Measurements from ENCODE around the gene COPB2.
A peak's percentile ranks its signal among the peaks of the same experiment; 100 is the strongest.

Gene COPB2

GRCh38 chr3:139326131-139326530, 63.3 kb downstream of the COPB2 start:
- DNase-seq: no peak

DNA sequence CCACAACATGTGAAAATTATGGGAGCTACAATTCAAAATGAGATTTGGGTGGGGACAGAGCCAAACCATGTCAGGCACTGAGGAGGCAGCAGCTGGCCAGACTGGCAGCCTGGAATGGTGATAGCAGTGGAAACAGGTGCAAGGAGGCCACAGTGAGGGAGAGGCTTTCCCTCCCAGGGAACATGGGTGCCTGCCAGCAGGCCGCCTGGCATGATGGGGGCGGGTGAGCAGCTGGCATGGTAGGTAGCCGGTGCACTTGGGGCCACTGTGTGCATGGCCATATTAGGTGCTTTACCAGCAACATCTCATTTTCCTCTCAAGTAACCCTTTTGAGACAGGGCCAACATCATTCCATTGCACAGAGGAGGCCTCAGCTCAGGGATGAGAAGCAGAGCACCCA, 63.9 kb downstream of the COPB2 start:
- DNase-seq: no peak

DNA sequence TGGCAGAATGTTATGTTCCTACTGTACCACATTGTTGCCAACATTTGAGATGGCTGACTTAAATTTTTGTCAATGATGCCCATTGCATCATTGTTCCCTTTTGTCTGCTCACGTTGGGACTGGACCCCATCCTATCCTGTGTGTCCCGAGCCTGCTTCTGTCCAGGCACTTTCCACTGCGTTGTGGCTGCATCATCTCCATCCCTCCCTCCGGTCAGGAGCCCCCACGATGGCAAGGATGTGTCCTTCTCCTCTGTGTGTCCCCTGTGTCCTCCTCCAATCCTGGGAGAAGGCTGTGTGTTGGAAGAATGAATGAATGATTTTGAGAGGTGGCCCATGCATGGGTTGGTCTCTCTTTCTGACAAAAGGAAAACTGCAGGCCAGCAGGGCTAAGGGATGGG, 65.0 kb downstream of the COPB2 start:
- no peak for DNase-seq

GRCh38 chr3:139323146-139323545, 66.3 kb downstream of the COPB2 start:
- DNase-seq: no peak

DNA sequence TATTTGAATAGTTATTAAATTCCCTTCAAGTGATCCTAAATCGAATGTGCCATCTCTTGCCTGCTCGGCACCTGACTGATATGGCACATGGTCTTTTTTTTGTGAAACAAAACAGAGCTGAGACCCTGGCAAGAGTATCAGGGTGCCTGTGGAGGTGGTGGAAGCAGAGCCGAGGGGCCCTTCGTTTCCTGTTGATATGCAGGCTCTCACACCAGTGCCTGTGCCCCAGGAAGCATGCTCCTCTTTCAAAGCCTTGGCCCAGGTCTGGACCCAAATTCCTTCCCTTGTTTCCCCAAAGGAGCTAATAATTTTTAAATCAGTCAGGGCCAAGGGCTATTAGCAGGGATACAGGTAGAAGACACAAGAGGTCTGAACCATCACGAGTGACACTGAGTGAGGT, 67.1 kb downstream of the COPB2 start:
- DNase-seq: no peak

- DNase-seq: no peak
Observed at GRCh38 chr3:139320551-139321309, 68.7 kb downstream of the COPB2 start.

GRCh38 chr3:139319428-139320402, 69.7 kb downstream of the COPB2 start:
- no peak for DNase-seq

DNA sequence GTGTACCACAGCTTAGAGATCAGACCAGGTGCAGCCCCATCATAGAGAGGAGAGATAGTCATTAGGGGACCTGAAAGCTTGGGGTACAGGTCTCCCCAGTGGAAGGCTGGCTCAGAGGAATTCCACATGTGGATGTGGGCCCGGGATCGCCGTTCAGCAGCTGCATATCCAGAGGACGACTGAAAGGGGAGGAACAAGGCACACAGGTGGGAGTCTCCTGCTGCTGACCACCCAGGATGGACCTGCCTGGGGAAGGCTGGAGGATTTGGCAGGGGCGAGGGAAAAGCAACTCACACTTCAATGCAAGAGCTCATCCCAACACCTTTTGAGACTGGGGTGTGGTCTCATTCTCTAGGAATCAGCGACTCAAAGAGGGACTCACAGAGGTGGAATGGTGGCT, 70.6 kb downstream of the COPB2 start:
- no peak for DNase-seq

- DNase-seq: peak; percentile 33
Observed at GRCh38 chr3:139318431-139318816, 71.0 kb downstream of the COPB2 start.

GRCh38 chr3:139317660-139318430, 71.6 kb downstream of the COPB2 start:
- no peak for DNase-seq

DNA sequence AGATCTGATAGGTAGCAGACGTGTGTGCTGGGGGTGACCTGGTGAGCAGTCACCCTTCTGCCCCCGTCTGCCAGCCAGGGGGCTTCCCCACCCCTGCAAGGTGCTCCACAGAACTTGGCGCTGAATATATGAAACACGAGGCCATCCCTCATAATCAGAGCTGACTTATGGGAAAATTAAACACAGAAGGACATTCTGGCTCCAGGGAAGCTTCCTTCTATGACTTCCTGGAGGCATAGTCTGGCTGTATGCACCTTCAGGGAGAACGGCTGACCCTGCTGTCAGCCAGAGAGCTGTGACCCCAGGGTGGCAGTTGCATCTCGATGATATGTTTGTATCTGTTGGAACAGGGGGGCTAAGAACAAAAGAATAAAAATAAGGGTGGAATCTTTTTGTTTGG, 72.2 kb downstream of the COPB2 start:
- DNase-seq: no peak

DNA sequence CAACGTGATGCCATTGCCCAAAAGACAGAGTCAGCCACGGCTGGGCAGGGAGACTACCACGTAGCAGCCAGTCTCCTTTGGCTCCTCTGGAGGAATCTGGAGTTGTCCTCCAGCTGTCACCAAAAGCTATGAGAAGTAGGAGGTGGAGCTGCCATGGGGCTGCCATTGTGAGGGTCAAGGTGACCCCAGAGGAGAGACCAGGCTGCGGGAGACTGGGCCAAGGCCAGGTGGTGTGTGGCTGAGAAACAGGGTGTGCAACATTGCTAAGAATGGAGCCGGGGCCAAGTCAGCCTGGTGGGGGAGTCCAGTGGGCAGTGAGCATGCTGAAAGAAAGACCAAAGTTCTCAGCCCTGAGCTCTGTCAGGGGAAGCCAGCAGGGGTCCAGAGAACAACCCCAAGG, 75.5 kb downstream of the COPB2 start:
- no peak for DNase-seq

DNA sequence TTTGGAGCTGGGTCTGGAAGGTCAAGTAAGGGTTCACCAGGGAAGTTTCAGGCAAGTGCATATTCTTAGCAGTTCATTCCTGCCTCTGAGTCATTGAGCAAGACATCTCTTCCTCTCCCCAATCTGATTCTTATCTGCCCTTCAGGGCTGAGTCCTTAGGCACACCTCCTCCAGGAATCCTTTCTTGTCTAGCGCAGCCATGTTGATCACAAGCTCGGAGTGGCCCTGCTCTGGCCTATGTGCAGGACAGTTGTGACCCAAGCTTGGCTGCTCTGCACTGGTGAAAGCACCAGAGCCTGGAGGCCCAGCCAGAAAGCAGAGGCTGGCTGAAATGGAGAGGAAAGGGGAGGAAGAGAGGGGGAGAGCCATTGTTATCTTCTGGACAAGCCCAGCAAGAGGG, 76.5 kb downstream of the COPB2 start:
- DNase-seq: no peak

GRCh38 chr3:139312416-139312815, 77.0 kb downstream of the COPB2 start:
- DNase-seq: no peak

GRCh38 chr3:139311557-139311956, 77.9 kb downstream of the COPB2 start:
- DNase-seq: no peak

GRCh38 chr3:139310474-139310933, 78.9 kb downstream of the COPB2 start:
- no peak for DNase-seq

- no peak for DNase-seq
Observed at GRCh38 chr3:139309880-139310279, 79.6 kb downstream of the COPB2 start.

GRCh38 chr3:139309061-139309591, 80.3 kb downstream of the COPB2 start:
- DNase-seq: no peak

GRCh38 chr3:139308560-139308959, 80.9 kb downstream of the COPB2 start:
- no peak for DNase-seq

- no peak for DNase-seq
Observed at GRCh38 chr3:139307601-139308555, 81.6 kb downstream of the COPB2 start.

Measured in DMS79 treated with DMSO at 0.1 percent for 48 hours (cell line).